ENCODE measurements around the gene CPN1. TPM values are rescaled to one million over a fixed set of nuclear protein-coding genes. Genes with fewer than 3 reads are reported as not detected.

CPN1 gene
- total RNA-seq, 1 experiment from 2014 or later: not detected

- Mint-ChIP-seq H3K36me3 (ENCODE audit: insufficient read depth in 1 of 3, low read depth in 3 of 3) (no peaks in the 10 kb centered on the region), H3K4me1 (peaks cover 16 to 20% of the 10 kb centered on the region in 2 experiments), H3K27ac (0 out of 7 replicates have a peak overlapping the region, but pooled peaks of 1 of the 3 experiments have one; percentile 6), H3K9me3 (no peaks in the 10 kb centered on the region), H3K27me3 (ENCODE audit: low read depth) (no peaks in the 10 kb centered on the region; the same call in 1 of the 2 replicates), H3K4me3 (no peak overlapping the region)
- H3K23ac ChIP-seq (ENCODE audit: insufficient read length, low read depth, low read length): no peak overlapping the region
- no peaks in the 10 kb centered on the region for H3K23me2 ChIP-seq (ENCODE audit: insufficient read length, low read depth, low read length, poor library complexity, severe bottlenecking)
- H3K9ac ChIP-seq (ENCODE audit: extremely low read depth, insufficient read length, low read length): no peak overlapping the region
- WGBS (ENCODE audit: extremely low coverage, insufficient read length, low lambda C conversion rate): no CpG with 5 or more reads among the region's 2 CpGs
- H2AFZ ChIP-seq (ENCODE audit: low read length): no peak overlapping the region
- H2BK15ac ChIP-seq (ENCODE audit: low read depth, low read length): no peak overlapping the region
- no peak overlapping the region for H2BK120ac ChIP-seq (ENCODE audit: low read depth, low read length, poor library complexity, severe bottlenecking)
- no peaks in the 10 kb centered on the region for H4K20me1 ChIP-seq (ENCODE audit: control insufficient read depth, insufficient read depth, insufficient read length)
- no peaks in the 10 kb centered on the region for H3K27me3 ChIP-seq (ENCODE audit: insufficient read depth, low read length)
- no peak overlapping the region for H3K56ac ChIP-seq (ENCODE audit: insufficient read length, low read depth, low read length)
- H4K91ac ChIP-seq (ENCODE audit: insufficient read length, low read depth, low read length): no peak overlapping the region
- H2BK5ac ChIP-seq (ENCODE audit: insufficient read length, low read length): no peak overlapping the region
- H3K79me1 ChIP-seq (ENCODE audit: insufficient read depth, low read depth, low read length, poor library complexity, severe bottlenecking): no peaks in the 10 kb centered on the region
- no peaks in the 10 kb centered on the region for H3K9me3 ChIP-seq (ENCODE audit: control insufficient read depth, low read depth, low read length)
- no peak overlapping the region for H2AK5ac ChIP-seq (ENCODE audit: insufficient read length, low read length)
- H2BK20ac ChIP-seq (ENCODE audit: low read depth, low read length, poor library complexity, severe bottlenecking): no peak overlapping the region
- no peak overlapping the region for H3K4me2 ChIP-seq (ENCODE audit: insufficient read depth, insufficient read length, low read length)
- no peak overlapping the region for H3T11ph ChIP-seq (ENCODE audit: low read length)
- H3K18ac ChIP-seq (ENCODE audit: insufficient read length, low read depth, low read length): no peak overlapping the region
- H3K14ac ChIP-seq (ENCODE audit: insufficient read depth, low read length): no peak overlapping the region
- no peak overlapping the region for H3K4ac ChIP-seq (ENCODE audit: low read depth, low read length)
- H3K79me2 ChIP-seq (ENCODE audit: insufficient read depth, low read length): no peaks in the 10 kb centered on the region
- H3K27ac ChIP-seq (ENCODE audit: insufficient read length, low read depth, low read length): no peak overlapping the region
- H4K5ac ChIP-seq (ENCODE audit: insufficient read length, low read depth, low read length): no peak overlapping the region
- no peak overlapping the region for H2BK12ac ChIP-seq (ENCODE audit: insufficient read length, low read depth, low read length)
- DNase-seq: no peak
- no peaks in the 10 kb centered on the region; the same call in 1 of the 2 replicates for H3K4me1 ChIP-seq (ENCODE audit: insufficient read depth, low read length)
- H4K8ac ChIP-seq (replicated peaks; ENCODE audit: insufficient read length, low read depth, low read length): no peak overlapping the region
- TF ChIP-seq CTCF (conservative IDR thresholded peaks at IDR 0.05): no peak
Observed at GRCh38 chr10:100045592-100045991, 36.1 kb downstream of the CPN1 start.
